CD4-positive, alpha-beta T cell treated with Interleukin-4 for 4 hours (primary cell): ENCODE measurements around the gene NOA1.

Source experiments
- DNase-seq: peaks from one replicate; pipeline ENCODE4 v3.0.0-alpha.2; 2020

NOA1 gene

GRCh38 chr4:56977321-56978012 lies at the start of gene NOA1:
Gene NOA1 (minus strand): TSS chr4:56977606. CDS start chr4:56977585, 21 bp downstream.
- DNase-seq: peak; percentile 99

GRCh38 chr4:57023104-57023503 lies 45.7 kb upstream of the NOA1 start:
- no peak for DNase-seq

GRCh38 chr4:57020467-57021101 lies 43.2 kb upstream of the NOA1 start:
- no peak for DNase-seq

- no peak for DNase-seq
Measured at GRCh38 chr4:57018980-57019379, 41.6 kb upstream of the NOA1 start.

- no peak for DNase-seq
Measured at GRCh38 chr4:57013543-57014120, 36.2 kb upstream of the NOA1 start.

GRCh38 chr4:56999751-57000150 lies 22.3 kb upstream of the NOA1 start:
- DNase-seq: no peak

- DNase-seq: no peak
Measured at GRCh38 chr4:56995525-56995924, 18.1 kb upstream of the NOA1 start.

- DNase-seq: no peak
Measured at GRCh38 chr4:56990109-56990905, 12.9 kb upstream of the NOA1 start.

- no peak for DNase-seq
Measured at GRCh38 chr4:56986952-56987351, 9.5 kb upstream of the NOA1 start.

- no peak for DNase-seq
Measured at GRCh38 chr4:56986192-56986591, 8.8 kb upstream of the NOA1 start.

- DNase-seq: no peak
Measured at GRCh38 chr4:56981795-56982201, 4.4 kb upstream of the NOA1 start.

GRCh38 chr4:56979421-56980072 lies 2.1 kb upstream of the NOA1 start:
- DNase-seq: peak; percentile 41

- peak; percentile 92 for DNase-seq
Measured at GRCh38 chr4:56978750-56979303, 1.4 kb upstream of the NOA1 start, which contains the start of gene POLR2B. Gene POLR2B (plus strand): TSS chr4:56978896. CDS start chr4:56978986, 90 bp downstream.

GRCh38 chr4:56976837-56977320 lies 527 bp downstream of the NOA1 start:
- peak; percentile 26 for DNase-seq

- DNase-seq: no peak
Measured at GRCh38 chr4:56976283-56976836, 1.0 kb downstream of the NOA1 start.

- no peak for DNase-seq
Measured at GRCh38 chr4:56973336-56973735, 4.1 kb downstream of the NOA1 start.

- no peak for DNase-seq
Measured at GRCh38 chr4:56972809-56973208, 4.6 kb downstream of the NOA1 start.

- no peak for DNase-seq
Measured at GRCh38 chr4:56972389-56972788, 5.0 kb downstream of the NOA1 start.

- no peak for DNase-seq
Measured at GRCh38 chr4:56971383-56971782, 6.0 kb downstream of the NOA1 start.

- DNase-seq: no peak
Measured at GRCh38 chr4:56961107-56961500, 16.3 kb downstream of the NOA1 start.

- DNase-seq: no peak
Measured at GRCh38 chr4:56959100-56959499, 18.3 kb downstream of the NOA1 start.

GRCh38 chr4:56958111-56958517 lies 19.3 kb downstream of the NOA1 start:
- no peak for DNase-seq
